GM19240 (cell line): ENCODE measurements around the gene NTSR1.

Experiments used
- DNase-seq: peaks from one replicate; pipeline ENCODE4 v3.0.0; 2011; ENCODE audit warnings: low spot score; ENCODE audit not compliant: insufficient read length

Gene NTSR1

DNA sequence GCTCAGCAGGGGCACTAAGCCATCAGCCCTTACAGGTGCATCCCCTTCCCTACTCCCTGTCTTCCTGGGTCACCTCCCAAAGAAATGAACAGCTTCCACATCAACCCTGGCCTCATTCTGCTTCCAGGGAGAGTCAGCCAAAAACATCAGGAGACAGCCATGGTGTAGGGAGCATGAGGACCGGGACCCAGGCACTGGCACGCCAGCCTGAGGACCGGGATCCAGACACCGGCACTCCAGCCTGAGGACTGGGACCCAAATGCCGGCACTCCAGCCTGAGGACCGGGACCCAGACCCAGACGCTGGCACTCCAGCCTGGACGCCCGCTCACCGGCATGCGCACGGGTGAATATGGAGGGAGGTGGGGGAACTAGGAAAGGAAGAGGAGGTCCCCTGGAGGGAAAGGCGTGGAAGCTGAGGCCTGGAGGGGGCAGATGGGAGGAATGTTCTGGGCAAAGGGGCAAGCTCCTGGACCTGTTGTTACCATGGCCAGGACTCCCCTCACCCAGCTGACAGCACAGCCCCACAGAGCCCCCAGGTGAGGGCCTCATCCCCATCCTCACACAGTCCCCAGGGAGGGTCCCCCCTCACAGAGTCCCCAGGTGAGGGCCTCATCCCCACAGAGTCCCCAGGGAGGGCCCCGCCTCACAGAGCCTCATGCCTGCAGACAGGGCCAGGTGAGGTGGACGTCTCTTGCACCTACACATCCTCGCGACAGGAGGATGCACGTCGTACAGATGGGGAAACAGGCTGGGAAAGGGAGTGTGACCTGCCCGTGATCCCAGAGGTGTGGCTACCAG, 61.7 kb downstream of the NTSR1 start:
- no peak for DNase-seq

DNA sequence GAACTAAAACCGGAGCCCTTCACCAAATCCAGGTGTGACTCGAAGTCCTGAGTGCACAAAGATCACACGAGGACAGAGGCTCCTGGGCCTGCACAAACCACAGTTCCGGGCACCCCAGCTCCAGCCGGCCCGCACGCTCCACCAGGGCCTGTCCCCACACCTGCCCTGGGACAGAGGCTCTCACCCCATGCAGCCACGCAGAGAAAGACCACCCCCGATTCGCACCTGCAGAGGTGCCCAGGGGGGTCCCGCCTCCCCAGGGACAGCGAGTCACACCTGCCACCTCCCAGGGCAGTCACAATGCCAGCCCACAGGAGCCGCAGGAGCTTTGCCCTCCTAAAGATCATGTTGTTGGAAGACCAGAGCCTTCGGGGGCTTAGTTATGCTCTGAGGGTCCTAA, 62.3 kb downstream of the NTSR1 start:
- no peak for DNase-seq

DNA sequence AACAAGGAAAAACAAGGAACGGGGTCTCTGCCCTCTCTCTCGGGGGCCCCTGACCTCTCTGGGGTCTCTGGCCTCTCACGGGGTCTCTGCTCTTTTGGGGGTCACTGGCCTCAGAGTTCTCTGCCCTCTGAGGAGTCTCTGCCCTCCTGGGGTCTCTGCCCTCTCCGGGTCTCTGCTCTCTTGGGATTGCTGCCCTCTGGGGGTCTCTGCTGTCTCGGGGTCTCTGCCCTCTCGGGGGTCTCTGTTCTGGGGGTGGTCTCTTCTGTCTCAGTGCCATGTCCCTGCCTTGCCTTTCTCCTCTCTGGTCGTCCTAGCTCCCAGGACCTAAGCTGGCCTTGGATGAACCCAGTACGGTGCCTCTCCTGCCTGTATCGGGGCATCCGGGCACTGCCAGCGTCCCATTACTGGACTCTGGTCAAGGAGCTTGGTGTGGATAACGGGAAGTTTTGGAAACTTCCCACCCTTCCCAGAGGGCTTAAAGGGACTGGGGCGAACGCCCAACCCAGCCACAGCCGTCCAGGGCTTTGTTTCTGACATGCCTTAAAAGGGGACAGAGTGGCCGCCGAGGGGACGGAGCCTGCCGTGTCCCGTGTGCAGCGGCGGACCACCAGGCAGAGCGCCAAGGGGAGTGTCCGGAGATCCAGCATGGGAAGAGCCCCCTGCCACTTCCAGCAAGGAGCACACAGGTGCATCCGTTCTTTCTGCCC, 62.9 kb downstream of the NTSR1 start:
- DNase-seq: no peak

DNA sequence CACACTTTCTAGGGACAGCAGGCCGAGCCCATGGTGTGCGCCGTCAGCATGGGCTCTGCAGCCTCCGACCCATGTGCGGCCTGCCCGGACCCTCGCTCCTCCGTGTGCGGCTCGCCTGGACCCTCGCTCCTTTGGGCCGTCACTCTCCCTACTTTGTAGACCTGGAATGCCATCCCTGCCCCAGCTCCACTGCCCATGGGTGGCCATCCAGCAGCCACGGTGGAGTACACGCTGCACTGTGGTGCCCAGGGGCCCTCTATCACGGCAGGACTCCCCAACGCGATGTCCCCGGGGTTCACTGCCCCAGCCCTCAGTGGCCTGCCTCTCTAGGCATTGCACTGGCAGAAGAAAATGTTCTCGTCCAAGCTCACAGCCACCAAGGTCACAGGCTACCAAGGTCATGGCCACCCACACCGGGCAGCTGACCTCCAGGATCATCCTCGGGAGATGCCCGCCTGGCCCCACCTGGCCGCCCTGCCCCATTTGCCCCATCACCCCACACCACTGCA, 63.5 kb downstream of the NTSR1 start:
- no peak for DNase-seq

DNA sequence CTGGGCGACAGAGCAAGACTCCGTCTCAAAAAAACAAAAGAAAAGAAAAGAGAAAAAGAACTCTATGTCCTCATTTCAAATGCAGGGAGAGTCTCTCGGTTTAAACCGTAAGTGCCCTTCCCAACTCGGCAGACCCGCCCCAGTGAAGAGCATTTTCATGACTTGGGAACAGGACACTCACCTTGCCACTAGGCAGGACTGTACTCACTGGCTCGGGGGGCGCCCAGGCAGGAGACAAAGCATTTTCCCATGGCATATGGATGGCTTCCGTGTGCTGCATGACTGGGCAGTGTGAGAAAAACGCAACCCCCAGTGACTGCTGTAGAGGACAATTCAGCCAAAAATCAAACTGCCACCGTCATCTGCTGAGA, 64.0 kb downstream of the NTSR1 start:
- no peak for DNase-seq

DNA sequence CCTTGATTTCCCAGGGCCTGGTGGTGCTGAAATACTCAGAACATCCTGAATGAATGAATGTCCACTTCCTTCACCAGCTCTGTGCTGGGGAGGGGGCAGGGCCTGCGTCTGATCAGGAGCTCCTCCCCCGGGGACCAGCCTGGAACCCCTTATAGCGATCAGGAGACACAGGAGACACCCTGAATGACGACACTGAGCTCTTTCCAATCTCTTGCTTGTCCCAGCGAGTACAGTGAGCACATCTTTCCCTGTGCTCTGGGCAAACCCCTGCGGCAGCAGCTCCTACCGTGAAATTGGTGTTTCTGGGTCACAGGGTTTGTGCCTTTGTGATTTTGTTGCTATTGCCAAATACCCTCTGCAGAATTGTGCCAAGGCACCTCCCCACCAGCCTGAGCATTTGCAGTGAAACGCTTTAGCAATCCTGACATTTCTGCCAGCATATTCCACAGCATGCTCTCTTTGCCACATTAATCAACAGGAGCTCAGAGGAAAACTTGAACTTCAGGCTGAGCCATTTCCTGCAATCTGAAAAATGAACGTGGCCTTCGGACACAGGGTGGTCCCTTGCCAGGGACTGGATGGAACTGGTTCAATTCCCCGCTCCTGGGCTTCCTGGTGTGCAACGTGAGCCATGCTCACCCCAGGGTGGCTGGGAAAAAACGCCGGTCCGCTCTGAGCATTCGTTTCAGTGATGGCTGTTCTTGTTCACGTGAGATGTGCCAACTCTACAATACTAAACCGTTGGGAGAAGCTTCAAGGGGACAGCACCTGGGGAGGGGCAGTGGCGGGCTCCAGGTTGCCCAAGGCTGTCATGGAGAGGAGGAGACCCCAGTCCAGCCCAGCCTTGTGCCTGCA, 64.6 kb downstream of the NTSR1 start:
- DNase-seq: no peak

DNA sequence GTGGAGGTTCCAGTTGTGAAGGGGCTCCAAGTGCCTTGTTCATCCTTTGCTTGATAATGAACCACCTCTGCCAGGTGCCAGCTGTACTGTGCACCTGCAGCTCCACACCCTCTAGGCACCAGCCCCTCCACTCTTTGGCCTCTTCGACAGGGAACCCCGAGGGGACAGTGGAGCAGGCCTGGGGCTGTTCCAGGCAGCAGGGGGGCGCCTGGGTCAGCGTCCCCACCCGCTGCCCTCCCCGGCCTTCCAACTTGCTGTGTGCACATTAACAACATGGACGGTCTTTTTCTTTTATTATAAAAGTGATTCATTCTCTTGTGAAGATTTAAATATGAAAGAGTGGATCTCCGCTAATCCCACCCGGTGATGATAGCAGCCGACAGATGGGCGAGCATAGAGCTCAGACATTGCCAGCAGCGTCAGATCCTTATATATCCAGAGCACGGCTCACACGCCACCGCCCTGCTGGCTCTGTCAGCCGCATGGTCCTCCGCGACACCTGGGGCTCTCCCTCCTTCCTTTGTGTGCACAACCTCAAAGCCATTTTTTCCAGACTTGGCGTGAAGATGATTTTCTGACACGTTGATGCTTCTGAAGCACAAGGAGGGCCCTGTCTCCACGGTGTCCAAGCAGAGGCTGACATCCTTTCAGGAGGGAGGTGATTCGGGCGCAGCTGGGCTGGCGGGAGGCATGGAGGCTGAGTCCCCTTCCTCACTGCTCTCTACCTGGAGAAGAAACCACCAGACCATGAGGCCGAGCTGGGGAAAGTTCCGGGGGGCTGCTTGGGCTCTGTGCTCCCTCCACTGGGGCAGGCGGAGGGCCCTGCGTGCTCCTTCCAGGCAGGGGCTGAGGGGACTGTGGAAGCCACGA, 65.4 kb downstream of the NTSR1 start:
- DNase-seq: no peak

DNA sequence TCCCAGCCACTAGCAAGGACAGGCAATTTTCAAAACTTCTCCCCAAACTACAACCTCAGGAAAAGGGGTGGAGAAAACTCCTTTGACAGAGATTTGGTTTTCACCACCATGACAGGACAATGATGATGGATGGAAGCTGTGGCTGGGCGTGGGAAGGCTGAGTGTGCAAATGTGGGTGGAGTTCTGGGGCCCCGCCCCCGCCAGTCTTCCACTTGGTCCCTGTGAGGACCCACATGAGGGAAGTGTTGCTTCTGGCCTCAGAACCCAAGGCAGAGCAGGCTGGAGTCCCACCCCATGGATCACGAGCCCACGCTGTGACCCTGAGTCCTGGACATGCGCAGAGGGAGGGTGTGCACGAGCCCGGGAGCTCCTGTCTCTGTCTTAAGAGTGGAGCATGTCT, 66.1 kb downstream of the NTSR1 start:
- DNase-seq: no peak

DNA sequence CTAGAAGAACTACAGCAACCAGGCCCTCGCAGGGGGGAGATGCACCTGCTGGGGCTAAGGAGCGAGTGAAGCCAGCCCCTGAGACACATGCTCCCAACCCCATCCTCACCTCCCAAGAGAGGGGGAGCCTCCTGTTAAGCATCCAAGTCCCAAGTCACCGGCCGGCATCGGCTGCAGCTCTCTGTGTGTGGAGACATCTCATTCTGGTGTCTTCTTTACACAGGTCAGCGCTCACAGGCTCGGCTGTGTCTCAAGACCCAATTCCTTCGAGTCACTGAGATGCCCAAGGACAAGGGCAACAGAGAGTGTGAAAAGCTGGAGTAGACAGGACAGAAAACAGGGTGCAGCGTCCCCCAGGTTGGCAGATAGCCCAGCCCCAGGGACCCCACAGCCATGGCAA, 66.6 kb downstream of the NTSR1 start:
- no peak for DNase-seq

DNA sequence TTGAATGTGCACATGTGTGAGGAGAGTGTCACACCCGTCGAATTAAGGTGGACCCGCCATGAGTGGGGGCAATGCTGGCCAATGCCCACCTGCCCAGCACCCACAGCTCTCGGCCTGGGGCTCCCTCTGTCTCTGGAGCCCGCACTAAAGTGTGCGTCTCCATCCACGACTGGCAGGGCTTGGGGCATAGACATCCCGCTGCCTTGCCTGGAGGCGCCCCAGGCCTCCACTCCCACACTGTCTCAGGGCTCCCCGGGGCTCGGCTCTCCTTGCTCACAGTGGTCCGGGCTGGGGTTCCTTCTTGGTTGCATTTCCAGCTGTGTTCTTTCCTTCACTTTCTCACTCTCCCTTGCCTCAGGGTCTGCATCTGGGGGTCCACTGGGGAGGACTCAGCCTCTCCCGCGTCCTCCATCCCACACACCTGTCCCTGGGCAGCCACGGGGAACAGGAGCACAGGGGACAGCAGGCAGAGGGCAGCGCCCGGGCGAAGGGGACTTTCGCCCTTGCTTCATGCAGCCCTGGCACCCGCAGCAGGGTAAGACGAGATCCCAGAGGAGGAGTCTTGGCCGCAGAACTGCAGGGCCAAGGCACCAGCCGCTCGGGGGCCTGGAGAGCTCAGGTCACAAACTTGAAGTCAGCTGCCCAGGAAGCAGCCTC, 67.5 kb downstream of the NTSR1 start:
- no peak for DNase-seq

DNA sequence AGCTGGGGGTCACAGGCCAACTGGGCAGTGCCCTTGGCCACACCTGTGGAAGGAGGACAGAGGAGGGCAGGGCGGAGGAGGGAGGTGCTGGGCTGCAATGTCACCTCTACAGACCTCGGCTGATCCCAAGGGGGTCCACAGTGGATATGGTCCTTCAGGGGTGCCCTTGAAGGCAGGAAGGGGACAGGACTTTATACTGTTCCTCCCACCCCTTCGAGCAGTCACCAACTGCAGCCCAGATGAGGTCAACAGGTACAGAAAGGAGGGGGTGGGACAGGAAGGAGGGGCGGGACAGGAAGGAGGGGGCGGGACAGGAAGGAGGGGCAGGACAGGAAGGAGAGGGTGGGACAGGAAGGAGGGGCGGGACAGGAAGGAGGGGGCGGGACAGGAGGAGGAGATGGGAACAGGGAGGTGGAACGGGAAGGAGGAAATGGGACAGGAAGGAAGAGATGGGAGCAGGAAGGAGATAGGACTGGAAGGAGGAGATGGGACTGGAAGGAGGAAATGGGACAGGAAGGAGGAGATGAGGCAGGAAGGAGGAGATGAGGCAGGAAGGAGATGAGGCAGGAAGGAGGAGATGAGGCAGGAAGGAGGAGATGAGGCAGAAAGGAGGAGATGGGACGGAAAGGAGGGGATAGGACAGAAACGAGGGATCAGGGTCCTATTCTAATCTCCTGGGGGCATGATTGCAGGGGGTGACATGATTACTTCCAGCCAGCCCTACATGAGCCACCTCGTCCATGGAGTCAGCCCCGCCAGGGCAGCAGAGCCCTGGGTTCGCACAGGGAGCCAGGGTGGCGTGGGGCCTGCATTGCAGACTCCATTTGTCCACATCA, 68.3 kb downstream of the NTSR1 start:
- DNase-seq: peak; percentile 79

DNA sequence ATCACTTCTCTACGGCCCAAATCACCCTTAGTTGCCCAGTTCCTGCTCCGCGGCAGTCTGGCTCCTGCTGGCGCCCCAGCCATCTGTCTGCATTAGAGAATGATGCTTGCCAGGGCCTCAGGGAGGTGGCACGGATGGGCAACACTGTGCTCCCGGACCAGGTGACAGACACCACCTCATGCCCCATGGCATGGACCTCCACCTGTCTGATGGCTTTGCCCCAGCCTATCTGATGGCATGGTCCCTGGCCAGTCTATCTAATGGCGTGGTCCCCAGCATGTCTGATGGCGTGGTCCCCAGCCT, 68.8 kb downstream of the NTSR1 start:
- DNase-seq: no peak

DNA sequence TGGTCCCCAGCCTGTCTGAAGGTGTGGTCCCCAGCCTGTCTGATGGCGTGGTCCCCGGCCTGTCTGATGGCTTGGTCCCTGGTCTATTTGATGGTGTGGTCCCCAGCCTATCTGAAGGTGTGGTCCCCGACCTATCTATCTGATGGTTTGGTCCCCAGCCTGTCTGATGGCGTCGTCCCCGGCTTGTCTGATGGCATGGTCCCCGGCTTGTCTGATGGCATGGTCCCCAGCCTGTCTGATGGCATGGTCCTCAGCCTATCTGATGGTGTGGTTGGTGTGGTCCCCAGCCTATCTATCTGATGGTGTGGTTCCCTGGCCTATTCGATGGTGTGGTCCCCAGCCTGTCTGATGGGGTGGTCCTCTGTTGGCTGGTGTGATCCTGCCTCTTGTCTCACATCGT, 69.4 kb downstream of the NTSR1 start:
- DNase-seq: no peak

DNA sequence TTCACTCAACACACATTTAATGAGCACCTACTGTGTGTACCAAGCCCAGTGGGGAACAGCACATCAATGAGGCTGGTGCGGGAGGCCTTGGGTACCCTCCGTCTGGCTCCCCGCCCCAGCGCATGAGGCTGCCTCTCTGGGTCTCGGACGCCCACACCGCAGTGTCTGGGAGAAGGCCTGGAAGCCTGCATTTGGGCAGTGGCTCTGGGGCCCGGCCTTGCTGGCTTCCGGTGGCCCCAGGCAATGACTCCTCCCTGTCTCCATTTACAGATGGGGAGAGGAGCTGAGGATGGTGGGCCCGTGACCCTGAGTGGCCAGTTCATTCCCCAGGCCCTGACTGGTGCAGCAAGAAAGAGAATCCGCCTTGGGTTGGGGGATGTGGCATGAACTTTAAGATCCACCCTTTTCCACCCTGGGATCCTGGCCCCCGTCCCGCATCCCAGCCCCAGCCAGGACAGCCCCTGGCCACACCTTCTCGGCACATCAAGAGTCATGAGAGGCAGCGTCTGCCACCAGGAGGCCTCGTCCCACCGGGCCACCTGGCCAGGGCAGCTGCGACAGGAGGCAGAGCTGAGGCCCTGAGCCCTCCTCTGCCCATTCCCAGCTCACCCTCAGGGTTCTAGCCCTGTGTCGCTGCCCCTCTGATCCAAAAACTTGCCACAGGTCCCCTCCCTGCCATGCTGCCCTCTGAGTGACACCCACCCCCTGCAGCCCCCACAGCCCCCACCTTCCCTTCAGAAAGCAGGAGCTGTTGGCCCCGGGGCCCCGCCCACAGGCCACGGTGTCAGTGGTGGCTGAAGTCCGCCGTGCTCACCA, 70.2 kb downstream of the NTSR1 start:
- DNase-seq: no peak

DNA sequence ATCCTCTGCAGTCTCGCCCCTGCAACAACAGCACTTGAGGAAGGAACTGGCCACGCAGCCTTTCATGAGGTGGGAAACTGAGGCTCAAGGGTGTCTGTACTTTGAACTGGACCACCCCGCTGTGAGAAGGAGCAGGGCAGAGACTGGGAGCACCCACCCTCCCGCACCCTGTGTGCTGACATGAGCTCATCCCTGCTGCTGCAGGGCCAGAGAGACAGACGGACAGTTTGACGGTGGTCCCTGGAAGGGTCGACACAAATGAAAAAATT, 70.7 kb downstream of the NTSR1 start:
- DNase-seq: no peak

DNA sequence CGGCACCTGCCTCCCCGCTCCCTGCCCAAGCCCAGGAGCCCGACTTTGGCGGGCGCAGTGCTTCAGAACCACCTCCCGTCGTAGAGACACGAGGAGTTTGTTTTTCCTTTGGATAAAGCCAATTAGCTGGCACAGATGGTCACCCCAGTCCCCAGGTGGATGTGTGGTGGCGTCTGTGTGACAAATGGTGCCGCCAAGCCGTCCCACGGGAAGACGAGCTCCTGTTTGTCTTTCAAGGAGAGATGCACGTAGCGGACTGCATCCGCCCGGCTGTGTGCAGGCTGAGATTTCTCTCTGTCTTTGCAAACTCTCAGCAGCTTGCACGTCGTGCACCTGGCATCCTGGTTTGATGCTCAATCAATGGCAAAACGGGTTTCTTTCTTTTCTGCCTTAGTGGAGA, 71.6 kb downstream of the NTSR1 start:
- DNase-seq: no peak

DNA sequence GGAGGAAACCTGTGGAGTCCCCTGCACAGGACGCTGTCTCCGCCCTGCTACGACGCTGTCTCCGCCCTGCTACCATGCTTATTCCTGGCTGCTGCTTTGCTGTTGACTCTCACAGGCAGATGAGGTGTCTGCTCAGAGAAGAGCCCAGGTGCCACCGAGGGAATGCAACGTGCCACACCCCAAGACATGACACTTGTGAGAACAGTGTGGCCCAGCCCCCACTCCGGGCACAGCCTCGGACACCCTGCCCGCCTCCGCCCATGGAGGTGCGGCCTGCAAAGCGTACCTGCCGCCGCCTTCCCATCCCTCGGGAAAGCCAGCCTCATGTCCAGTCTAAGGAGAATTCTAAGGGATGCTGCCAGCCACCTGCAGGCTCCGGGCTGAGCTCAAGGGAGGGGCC, 72.1 kb downstream of the NTSR1 start:
- no peak for DNase-seq

DNA sequence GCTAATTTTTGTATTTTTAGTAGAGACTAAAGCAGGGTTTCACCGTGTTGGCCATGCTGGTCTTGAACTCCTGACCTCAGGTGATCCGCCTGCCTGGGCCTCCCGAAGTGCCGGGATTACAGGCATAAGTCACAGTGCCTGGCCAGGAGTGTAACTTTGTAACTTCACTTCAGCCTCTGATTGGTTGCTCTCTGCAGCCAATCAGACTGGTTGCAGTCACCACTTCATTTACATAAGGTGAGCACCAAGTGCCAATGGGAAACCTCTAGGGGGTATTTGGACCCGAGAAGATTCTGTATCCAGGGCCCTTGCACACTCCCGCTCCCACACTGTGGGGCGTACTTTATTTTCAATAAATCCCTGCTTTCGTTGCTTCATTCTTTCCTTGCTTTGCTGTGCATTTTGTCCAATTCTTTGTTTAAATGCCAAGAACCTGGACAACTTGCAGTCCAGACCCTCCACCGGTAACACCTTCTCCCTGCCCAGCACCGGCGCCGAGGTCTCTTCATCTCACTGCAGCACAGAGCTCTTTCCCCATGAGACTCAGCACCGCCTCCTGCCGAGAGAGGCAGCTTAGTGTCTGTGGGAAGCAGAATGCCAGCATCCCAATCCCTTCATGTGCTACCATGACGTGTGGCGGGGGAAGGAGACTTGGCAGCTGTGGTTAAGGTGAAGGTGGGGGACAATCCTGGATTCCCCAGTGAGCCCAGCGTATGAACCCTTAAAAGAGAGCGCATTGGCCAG, 73.7 kb downstream of the NTSR1 start:
- no peak for DNase-seq

DNA sequence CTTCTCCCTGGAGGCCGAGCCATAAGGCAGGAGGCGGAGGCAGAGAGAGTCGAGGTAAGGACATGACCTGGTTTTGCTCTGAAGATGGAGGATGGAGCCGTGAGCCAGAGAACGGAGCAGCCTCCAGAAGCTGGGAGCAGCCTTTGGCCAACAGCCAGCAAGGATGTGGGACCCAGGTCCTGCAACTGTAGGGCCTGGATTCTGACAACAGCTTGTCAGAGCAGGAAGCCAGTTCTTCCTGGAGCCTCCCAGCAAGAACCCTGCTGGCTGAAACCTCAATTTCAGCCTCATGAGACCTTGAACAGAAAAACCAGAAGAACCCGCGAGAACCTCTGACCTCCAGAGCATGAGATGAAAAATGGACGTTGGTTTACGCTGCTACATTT, 74.2 kb downstream of the NTSR1 start:
- DNase-seq: no peak
